HG03460 (cell line): ENCODE data around the gene RALY.
"Not testable (repeated sequence)": the region's sequence is repeated elsewhere in the genome, so short reads cannot be mapped to it uniquely, and the experiment has no call there.

Experiments used
- ATAC-seq: cut with Tn5 transposase; IDR thresholded peaks from one replicate; pipeline ENCODE4 v1.9.1; 2021; ENCODE audit not compliant: unreplicated experiment

RALY gene

DNA sequence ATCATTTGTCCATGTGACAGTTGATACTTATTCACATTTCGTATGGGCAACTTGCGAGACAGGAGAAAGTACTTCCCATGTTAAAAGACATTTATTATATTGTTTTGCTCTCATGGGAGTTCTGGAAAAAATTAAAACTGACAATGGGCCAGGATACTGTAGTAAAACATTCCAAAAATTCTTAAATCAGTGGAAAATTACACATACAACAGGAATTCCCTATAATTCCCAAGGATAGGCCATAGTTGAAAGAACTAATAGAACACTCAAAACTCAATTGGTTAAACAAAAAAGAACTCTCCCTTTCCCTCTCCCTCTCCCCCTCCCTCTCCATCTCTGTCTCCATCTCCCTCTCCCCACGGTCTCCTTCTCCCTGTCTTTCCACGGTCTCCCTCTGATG lies 137.8 kb downstream of the RALY start:
- no peak for ATAC-seq

DNA sequence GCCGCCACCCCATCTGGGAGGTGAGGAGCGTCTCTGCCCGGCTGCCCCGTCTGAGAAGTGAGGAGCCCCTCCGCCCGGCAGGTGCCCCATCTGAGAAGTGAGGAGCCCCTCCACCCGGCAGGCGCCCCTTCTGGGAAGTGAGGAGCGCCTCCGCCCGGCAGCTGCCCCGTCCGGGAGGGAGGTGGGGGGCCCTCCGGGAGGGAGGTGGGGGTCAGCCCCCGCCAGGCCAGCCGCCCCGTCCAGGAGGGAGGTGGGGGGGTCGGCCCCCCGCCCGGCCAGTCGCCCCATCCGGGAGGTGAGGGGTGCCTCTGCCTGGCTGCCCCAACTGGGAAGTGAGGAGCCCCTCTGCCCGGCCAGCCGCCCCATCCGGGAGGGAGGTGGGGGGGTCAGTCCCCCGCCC lies 138.8 kb downstream of the RALY start:
- not testable (repeated sequence) for ATAC-seq

DNA sequence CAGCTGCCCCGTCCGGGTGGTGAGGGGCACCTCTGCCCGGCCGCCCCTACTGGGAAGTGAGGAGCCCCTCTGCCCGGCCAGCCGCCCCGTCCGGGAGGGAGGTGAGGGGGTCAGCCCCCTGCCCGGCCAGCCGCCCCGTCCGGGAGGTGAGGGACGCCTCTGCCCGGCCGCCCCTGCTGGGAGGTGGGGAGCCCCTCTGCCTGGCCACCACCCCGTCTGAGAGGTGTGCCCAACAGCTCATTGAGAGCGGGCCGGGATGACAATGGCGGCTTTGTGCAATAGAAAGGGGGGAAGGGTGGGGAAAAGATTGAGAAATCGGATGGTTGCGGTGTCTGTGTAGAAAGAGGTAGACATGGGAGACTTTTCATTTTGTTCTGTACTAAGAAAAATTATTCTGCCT lies 139.2 kb downstream of the RALY start:
- ATAC-seq, result not testable (repeated sequence)

DNA sequence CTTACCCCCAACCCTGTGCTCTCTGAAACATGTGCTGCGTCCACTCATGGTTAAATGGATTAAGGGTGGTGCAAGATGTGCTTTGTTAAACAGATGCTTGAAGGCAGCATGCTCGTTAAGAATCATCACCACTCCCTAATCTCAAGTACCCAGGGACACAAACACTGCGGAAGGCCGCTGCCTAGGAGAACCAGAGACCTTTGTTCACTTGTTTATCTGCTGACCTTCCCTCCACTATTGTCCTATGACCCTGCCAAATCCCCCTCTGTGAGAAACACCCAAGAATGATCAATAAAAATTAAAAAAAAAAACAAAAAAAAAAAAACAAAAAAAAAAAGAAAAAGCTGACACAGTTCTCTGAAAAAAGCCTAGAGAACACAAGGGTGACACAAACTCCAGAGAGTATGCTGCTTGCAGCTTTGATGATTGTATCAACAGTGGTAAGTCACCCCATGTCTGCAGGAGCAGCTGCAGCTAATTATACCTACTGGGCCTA lies 139.7 kb downstream of the RALY start:
- ATAC-seq, result not testable (repeated sequence)
